G401 (cell line): ENCODE measurements around the gene KCNC4. TPM values are rescaled to one million over a fixed set of nuclear protein-coding genes. Genes with fewer than 3 reads are reported as not detected.
A peak's percentile ranks its signal among the peaks of the same experiment; 100 is the strongest.

ENCODE experiments used
- DNase-seq: peaks from one replicate; pipeline ENCODE4 v3.0.0-alpha.2; 2015; ENCODE audit warnings: low spot score
- in situ Hi-C: cut with HindIII; loops from 2 replicates; pipeline ENCODE4 v1.10.0; 2016; ENCODE audit warnings: low sequenced_read_pairs, mixed read lengths
- total RNA-seq: library from RNA; depleted of rRNA; stranded (reverse); fragments of >200 nt; shearing (Covaris generic); gene quantifications from 2 replicates; pipeline ENCODE4 v1.2.3, GENCODE V29; 2014

KCNC4 gene
- total RNA-seq, 1 experiment from 2014 or later, result 4.8 TPM

DNA sequence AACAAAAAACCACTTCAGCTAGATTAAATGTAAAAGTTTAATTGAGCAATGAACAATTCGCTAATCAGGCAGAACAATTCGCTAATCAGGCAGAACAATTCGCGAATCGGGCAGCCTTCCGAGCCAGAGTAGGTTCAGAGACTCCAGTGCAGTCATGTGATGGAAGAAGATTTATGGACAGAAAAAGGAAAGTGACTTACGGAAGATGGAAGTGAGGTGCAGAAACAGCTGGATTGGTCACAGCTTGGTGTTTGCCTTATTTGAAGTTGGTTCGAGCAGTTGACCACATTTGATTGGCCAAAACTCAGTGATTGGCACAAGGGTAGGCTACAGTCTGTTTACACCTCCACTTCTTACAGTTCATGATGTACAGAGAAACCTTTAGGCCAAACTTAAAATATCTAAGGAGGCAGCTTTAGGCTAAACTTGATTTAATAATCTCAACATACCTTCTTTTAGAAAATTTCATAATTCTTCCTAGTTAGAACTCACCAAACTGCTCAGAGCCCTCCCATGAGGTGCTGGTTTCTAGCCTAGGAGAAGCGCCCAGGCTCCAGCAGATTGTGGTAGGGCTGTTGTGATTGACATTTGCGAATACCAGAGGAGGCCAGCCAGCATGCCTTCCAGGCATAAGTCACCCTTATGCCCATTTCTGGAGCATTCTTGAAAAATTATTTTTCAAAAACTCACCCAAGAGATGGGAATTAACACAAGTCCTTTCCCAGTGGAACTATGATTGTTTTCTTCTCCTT is 22.8 kb upstream of the KCNC4 start:
- DNase-seq, result peak; percentile 44
- in situ Hi-C loops, result no loop called here

GRCh38 chr1:110188035-110188618 is 22.0 kb upstream of the KCNC4 start:
- peak; percentile 78 for DNase-seq
- in situ Hi-C loops, result no loop called here

- in situ Hi-C loops, result no loop called here
- no peak for DNase-seq
Observed at GRCh38 chr1:110189181-110189580, 20.9 kb upstream of the KCNC4 start.

GRCh38 chr1:110190282-110190929 is 19.7 kb upstream of the KCNC4 start:
- in situ Hi-C loops, result no loop called here
- DNase-seq, result peak; percentile 56

GRCh38 chr1:110192541-110192940 is 17.6 kb upstream of the KCNC4 start:
- in situ Hi-C loops, result no loop called here
- no peak for DNase-seq

- no peak for DNase-seq
- in situ Hi-C loops, result no loop called here
Observed at GRCh38 chr1:110195196-110195595, 14.9 kb upstream of the KCNC4 start.

GRCh38 chr1:110196917-110197765 is 13.0 kb upstream of the KCNC4 start:
- DNase-seq, result peak; percentile 72
- in situ Hi-C loops, result no loop called here

DNA sequence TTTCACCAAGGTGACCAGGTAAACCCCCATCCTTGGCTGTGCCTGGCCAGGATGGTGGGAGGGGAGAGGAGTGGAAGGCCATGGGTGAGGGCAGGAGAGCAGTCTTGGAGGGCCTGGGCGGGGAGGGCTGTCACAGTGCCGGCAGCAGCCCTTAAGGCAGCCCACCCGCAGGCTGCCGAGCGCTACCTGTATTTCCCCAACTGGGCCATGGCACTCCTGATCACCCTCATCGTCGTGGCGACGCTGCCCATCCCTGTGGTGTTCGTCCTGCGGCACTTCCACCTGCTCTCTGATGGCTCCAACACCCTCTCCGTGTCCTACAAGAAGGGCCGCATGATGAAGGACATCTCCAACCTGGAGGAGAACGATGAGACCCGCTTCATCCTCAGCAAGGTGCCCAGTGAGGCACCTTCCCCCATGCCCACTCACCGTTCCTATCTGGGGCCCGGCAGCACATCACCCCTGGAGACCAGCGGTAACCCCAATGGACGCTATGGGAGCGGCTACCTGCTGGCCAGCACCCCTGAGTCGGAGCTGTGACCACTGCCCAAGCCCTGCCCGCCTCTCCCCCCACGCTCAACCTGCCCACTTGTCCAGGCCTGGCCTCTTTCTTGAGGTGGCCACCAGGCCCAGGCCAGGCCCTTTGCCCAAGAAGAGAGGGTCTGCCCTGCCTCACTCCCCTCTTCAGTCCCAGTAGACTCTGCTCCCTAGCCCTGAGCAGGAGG is 12.0 kb upstream of the KCNC4 start:
- DNase-seq, result no peak
- in situ Hi-C loops, result no loop called here

DNA sequence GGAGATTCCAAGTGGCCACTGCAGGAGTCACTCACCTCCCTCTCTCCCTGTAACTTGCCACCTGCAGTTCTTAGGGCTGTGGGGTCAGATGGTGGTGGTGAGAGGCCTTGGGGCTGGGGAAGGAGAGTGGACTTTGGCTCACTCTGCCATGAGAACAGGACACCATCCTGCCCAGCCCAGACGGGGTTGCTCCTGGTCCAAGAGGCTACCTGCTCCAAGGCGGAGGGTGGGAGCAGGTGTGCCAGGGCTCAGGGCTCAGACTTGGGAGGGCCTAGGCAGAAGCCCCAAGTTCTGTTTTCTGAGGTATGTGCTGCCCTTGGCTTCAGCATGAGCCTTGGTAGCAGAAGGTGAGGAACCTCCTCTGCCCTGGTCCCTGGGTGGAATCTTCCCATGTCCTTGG is 11.4 kb upstream of the KCNC4 start:
- in situ Hi-C loops, result no loop called here
- no peak for DNase-seq

DNA sequence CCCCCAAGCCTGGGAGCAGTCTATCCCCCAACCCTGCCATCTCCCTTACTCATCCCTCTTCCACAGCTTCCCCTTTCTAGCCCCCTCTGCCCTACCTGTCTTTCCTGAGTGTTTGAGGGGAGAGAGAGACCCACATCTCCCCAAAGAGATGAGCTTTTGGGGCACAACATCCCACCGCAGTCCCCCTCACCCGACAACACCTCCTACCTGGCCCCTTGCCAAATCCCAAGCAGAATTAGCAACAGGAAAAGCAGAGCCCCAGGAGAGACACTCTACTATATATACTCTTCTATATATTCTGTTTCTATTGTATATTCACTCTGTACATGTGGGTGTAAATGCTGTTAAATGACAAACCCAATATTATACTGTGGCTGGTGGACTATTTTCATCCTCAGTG is 9.9 kb upstream of the KCNC4 start:
- DNase-seq, result no peak
- in situ Hi-C loops, result no loop called here

GRCh38 chr1:110200666-110201065 is 9.4 kb upstream of the KCNC4 start:
- in situ Hi-C loops, result no loop called here
- no peak for DNase-seq

- DNase-seq, result no peak
- in situ Hi-C loops, result no loop called here
Observed at GRCh38 chr1:110201157-110201825, 8.8 kb upstream of the KCNC4 start.

- peak; percentile 84 for DNase-seq
- in situ Hi-C loops, result no loop called here
Observed at GRCh38 chr1:110203021-110203661, 7.0 kb upstream of the KCNC4 start.

DNA sequence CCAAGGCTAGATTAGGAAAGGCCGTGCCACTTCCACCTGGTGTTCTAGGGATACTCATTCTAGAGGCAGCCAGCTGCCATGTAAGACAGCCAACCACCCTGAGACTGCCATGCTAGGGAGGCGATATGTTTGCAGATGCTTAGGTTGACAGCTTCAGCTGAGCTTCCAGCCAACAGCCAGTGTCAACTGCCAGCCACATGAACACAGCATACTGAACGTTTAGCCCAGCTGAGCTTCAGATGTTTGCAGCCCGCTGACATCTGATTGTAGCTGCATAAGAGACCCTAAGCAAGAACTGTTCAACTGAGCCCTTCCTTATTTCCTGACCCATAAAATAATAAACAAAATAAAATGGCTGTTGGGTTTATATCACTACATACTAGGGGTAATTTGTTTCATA is 5.0 kb upstream of the KCNC4 start:
- in situ Hi-C loops, result no loop called here
- DNase-seq, result no peak

DNA sequence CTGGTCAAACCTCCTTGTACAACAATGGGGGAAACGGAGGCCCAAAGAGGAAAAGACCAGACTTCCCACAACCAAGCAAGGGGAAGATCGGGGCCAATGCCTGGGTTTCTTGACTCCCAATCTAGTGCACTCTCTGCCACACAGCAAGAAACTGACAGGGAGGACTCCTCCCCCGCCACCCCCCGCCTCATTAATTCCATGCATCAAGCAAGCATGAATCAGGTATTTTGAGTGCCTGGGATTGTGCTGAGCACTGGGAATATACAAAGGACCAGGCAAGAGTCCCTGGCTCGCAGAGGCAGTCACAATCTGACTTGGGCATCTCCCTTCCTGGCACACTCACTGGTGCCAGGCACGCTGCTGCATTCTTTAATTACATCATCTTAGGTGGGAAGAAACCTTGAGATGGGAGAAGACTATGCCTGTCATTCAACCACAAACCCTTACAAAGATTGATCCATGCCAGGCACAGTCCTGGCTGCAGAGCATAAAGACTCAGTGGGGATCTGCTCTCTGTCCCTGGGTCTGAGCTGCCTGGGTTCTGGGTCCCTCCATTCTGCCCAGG is 4.4 kb upstream of the KCNC4 start:
- no peak for DNase-seq
- in situ Hi-C loops, result no loop called here

GRCh38 chr1:110206261-110206920 is 3.7 kb upstream of the KCNC4 start:
- DNase-seq, result no peak
- in situ Hi-C loops, result no loop called here

GRCh38 chr1:110207831-110208230 is 2.3 kb upstream of the KCNC4 start:
- in situ Hi-C loops, result no loop called here
- DNase-seq, result peak; percentile 86
